CD14-positive monocyte (primary cell): ENCODE measurements around the gene SCN4A. TPM values are rescaled to one million over a fixed set of nuclear protein-coding genes. Genes with fewer than 3 reads are reported as not detected.
A peak's percentile ranks its signal among the peaks of the same experiment; 100 is the strongest.
"Not testable (repeated sequence)": the region's sequence is repeated elsewhere in the genome, so short reads cannot be mapped to it uniquely, and the experiment has no call there.

Experiments used
- DNase-seq, 3 donors: peaks; one replicate each; pipeline ENCODE4 v3.0.0-alpha.2; 2011 to 2022
- H2AFZ ChIP-seq: 2 replicates; pipeline ENCODE4 v1.6.0; 2012; ENCODE audit warnings: mild to moderate bottlenecking, low read depth, low read length, inconsistent platforms; ENCODE audit not compliant: insufficient read depth, poor library complexity, severe bottlenecking
- H3K27ac ChIP-seq, 2 donors: 1 replicate in 1 of 2; 2 replicates in 1 of 2; pipeline ENCODE4 v1.5.1; 2012 to 2013; ENCODE audit warnings: low read length in 2 of 2, control low read depth in 1 of 2, inconsistent platforms in 1 of 2, low read depth in 1 of 2, mild to moderate bottlenecking in 1 of 2
- H3K27me3 ChIP-seq, 2 donors: one replicate each; pipeline versions ENCODE4 v1.6.0 to v1.6.1; 2011 to 2013; ENCODE audit warnings: low read length in 2 of 2; ENCODE audit not compliant: control insufficient read depth in 2 of 2, insufficient read depth in 2 of 2
- H3K36me3 ChIP-seq, 2 donors: replicated peaks in 1 of 2; 1 replicate in 1 of 2; 2 replicates in 1 of 2; pipeline versions ENCODE4 v1.5.1 to v1.6.1; 2012 to 2013; ENCODE audit warnings: low read length in 2 of 2, control low read depth in 1 of 2, inconsistent platforms in 1 of 2, mild to moderate bottlenecking in 1 of 2; ENCODE audit not compliant: insufficient read depth in 2 of 2, control insufficient read depth in 1 of 2
- H3K4me1 ChIP-seq, 2 donors: 1 replicate in 1 of 2; 2 replicates in 1 of 2; pipeline versions ENCODE4 v1.5.1 to v1.6.1; 2012 to 2013; ENCODE audit warnings: low read length in 2 of 2, control low read depth in 1 of 2, inconsistent platforms in 1 of 2, mild to moderate bottlenecking in 1 of 2, moderate library complexity in 1 of 2; ENCODE audit not compliant: insufficient read depth in 2 of 2, control insufficient read depth in 1 of 2
- H3K4me2 ChIP-seq: replicated peaks from 2 replicates; pipeline ENCODE3; 2012; ENCODE audit warnings: low read length, moderate library complexity, mild to moderate bottlenecking; ENCODE audit not compliant: poor library complexity, severe bottlenecking; ENCODE audit errors: extremely low read depth
- H3K4me3 ChIP-seq, 3 experiments: fragments of 200-600 bp in 1 of 3; sonication (generic) in 1 of 3; replicated peaks in 1 of 3; 1 replicate in 2 of 3; 2 replicates in 1 of 3; pipeline ENCODE4 v1.5.1; 2011 to 2013; ENCODE audit warnings: low read length in 3 of 3, mild to moderate bottlenecking in 3 of 3, control low read depth in 2 of 3, low read depth in 2 of 3, inconsistent platforms in 1 of 3, moderate library complexity in 1 of 3
- H3K79me2 ChIP-seq: 2 replicates; pipeline ENCODE4 v1.6.0; 2012; ENCODE audit warnings: mild to moderate bottlenecking, control low read depth, inconsistent platforms, low read length, moderate library complexity; ENCODE audit not compliant: insufficient read depth
- H3K9ac ChIP-seq: 2 replicates; pipeline ENCODE4 v1.6.0; 2017; ENCODE audit warnings: low read length, mild to moderate bottlenecking; ENCODE audit not compliant: insufficient read depth, poor library complexity, severe bottlenecking
- H3K9me3 ChIP-seq, 2 donors: replicated peaks in 1 of 2; 1 replicate in 1 of 2; 2 replicates in 1 of 2; pipeline versions ENCODE4 v1.5.1 to v1.6.1; 2012 to 2013; ENCODE audit warnings: low read length in 2 of 2, control low read depth in 1 of 2; ENCODE audit not compliant: control insufficient read depth in 1 of 2, insufficient read depth in 1 of 2
- H4K20me1 ChIP-seq: 2 replicates; pipeline ENCODE4 v1.6.0; 2012; ENCODE audit warnings: mild to moderate bottlenecking, low read length, control low read depth, moderate library complexity; ENCODE audit not compliant: insufficient read depth
- H3K27ac Mint-ChIP-seq, 7 donors: one replicate each; pipeline ENCODE4 v1.8.0; 2020; ENCODE audit warnings: mild to moderate bottlenecking in 7 of 7, mixed read lengths in 7 of 7, moderate library complexity in 6 of 7, inconsistent platforms in 2 of 7
- H3K27me3 Mint-ChIP-seq, 3 donors: one replicate each; pipeline ENCODE4 v1.8.0; 2021 to 2022; ENCODE audit warnings: low read depth in 3 of 3, mild to moderate bottlenecking in 3 of 3, mixed read lengths in 3 of 3, moderate library complexity in 3 of 3, inconsistent platforms in 1 of 3
- H3K36me3 Mint-ChIP-seq, 2 donors: one replicate each; pipeline ENCODE4 v1.8.0; 2020; ENCODE audit warnings: mixed read lengths in 2 of 2, inconsistent platforms in 1 of 2, mild to moderate bottlenecking in 1 of 2
- H3K4me1 Mint-ChIP-seq: one replicate; pipeline ENCODE4 v1.8.0; 2020; ENCODE audit warnings: mild to moderate bottlenecking, mixed read lengths
- H3K4me3 Mint-ChIP-seq, 2 donors: one replicate each; pipeline ENCODE4 v1.8.0; 2020; ENCODE audit warnings: mild to moderate bottlenecking in 2 of 2, mixed read lengths in 2 of 2, moderate library complexity in 1 of 2
- H3K9me3 Mint-ChIP-seq, 7 donors: one replicate each; pipeline ENCODE4 v1.8.0; 2020 to 2022; ENCODE audit warnings: mixed read lengths in 7 of 7, mild to moderate bottlenecking in 6 of 7, moderate library complexity in 6 of 7, inconsistent platforms in 2 of 7
- WGBS: methylation state at CpG from one replicate; pipeline ENCODE4 v1.1.5; 2013; ENCODE audit warnings: missing lambda C conversion rate; ENCODE audit not compliant: insufficient coverage; 5-methylcytosine and 5-hydroxymethylcytosine counted together
- intact Hi-C, 2 donors: fragments of 100-400 bp; cut with micrococcal nuclease; formaldehyde crosslinking; loops; one replicate each; pipeline versions ENCODE4 v1.15.0 to v1.15.1; 2023
- polyA plus RNA-seq, 3 donors: library from polyadenylated mRNA; depleted of rRNA in 1 of 3; unstranded in 2 of 3; stranded (reverse) in 1 of 3; fragments of 300-500 nt in 2 of 3; fragments of >200 nt in 1 of 3; fragmentation: Illumina TruSeq in 2 of 3; gene quantifications; 1 replicate in 2 of 3; 2 replicates in 1 of 3; pipeline ENCODE4 v1.2.3, GENCODE V29; 2012 to 2021
- TF ChIP-seq, protein P1 (sequence below): fragments of 200-600 bp; IDR thresholded peaks from one replicate; pipeline ENCODE4 v1.8.0; 2022; ENCODE audit warnings: antibody characterized with exemption, mild to moderate bottlenecking

The SCN4A gene
- polyA plus RNA-seq, 3 donors: not detected

DNA sequence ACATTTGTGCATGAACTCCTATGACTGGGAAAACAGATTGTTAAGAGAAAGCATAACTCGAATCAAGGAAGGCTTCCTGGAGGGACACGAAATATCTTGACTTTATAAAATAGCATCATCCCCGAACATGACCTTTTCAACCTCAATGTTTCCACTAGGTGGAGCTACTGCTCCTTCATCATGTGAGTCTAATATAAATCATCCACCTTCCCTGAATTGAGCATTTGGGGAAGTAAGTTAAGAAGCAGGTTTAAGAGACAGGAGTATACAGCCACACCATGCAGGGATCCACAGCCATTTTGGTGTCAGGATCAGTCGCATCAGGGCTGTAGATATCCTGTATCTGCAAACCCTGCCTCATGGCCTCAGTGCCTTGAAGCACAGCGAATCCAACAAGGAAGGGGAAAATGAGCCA, 68.9 kb downstream of the SCN4A start:
- H3K27ac ChIP-seq: not testable (repeated sequence)

DNA sequence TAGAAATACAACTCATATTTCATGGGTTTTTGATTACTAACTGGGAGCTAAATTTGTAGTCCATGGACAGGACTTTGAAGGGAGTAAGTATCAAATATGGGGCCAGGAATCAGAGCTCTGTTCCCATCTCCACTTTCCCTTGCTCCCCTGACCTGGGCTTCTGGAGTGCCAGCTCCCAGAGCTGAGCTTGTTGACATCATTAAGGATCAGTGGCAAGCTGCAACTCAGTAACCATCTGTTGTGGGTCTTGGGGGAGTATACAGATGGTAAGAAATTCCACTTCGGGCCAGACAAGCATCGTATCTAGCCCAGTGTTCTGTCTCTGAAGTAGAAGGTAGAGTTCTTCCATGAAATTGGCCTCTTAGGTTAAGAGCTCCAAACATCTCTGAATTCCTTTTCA, 70.7 kb downstream of the SCN4A start:
- H3K4me1 Mint-ChIP-seq, H2AFZ ChIP-seq, H3K36me3 ChIP-seq, H3K9me3 Mint-ChIP-seq, H3K9me3 ChIP-seq, H3K4me3 Mint-ChIP-seq, H3K27ac Mint-ChIP-seq, H3K36me3 Mint-ChIP-seq, H3K27me3 ChIP-seq, H3K4me2 ChIP-seq, H3K9ac ChIP-seq, H3K27me3 Mint-ChIP-seq, H3K4me1 ChIP-seq, H3K79me2 ChIP-seq, H4K20me1 ChIP-seq, DNase-seq, H3K27ac ChIP-seq, H3K4me3 ChIP-seq: not testable (repeated sequence)
- intact Hi-C loops: loop anchor here in 1 of 2 donors (5.0 kb wide), 1 partner anchor 45 kb away; no protein-coding TSS in a partner anchor
- 90% methylated on average over 2 of the region's 2 CpGs for WGBS

More for the DNA sequence above, 68.9 kb downstream of the SCN4A start:
- H3K36me3 ChIP-seq, H3K27me3 ChIP-seq, H3K27me3 Mint-ChIP-seq, H3K4me3 Mint-ChIP-seq, H3K9me3 Mint-ChIP-seq, H4K20me1 ChIP-seq, H3K4me1 Mint-ChIP-seq, H3K36me3 Mint-ChIP-seq, H3K4me1 ChIP-seq, H3K79me2 ChIP-seq, H2AFZ ChIP-seq, H3K9me3 ChIP-seq, H3K9ac ChIP-seq, H3K4me3 ChIP-seq, H3K4me2 ChIP-seq: not testable (repeated sequence)
- peak; percentile 6 to 31 (median 13) for DNase-seq
- intact Hi-C loops: loop anchor here in 1 of 2 donors (5.0 kb wide), 1 partner anchor 44 kb away; no protein-coding TSS in a partner anchor
- 50% methylated on average over 2 of the region's 5 CpGs for WGBS
- TF ChIP-seq, protein P1, sequence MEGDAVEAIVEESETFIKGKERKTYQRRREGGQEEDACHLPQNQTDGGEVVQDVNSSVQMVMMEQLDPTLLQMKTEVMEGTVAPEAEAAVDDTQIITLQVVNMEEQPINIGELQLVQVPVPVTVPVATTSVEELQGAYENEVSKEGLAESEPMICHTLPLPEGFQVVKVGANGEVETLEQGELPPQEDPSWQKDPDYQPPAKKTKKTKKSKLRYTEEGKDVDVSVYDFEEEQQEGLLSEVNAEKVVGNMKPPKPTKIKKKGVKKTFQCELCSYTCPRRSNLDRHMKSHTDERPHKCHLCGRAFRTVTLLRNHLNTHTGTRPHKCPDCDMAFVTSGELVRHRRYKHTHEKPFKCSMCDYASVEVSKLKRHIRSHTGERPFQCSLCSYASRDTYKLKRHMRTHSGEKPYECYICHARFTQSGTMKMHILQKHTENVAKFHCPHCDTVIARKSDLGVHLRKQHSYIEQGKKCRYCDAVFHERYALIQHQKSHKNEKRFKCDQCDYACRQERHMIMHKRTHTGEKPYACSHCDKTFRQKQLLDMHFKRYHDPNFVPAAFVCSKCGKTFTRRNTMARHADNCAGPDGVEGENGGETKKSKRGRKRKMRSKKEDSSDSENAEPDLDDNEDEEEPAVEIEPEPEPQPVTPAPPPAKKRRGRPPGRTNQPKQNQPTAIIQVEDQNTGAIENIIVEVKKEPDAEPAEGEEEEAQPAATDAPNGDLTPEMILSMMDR: peak; percentile 61
- peak overlapping the region in 1 of 7 donors; percentile 35 for H3K27ac Mint-ChIP-seq

DNA sequence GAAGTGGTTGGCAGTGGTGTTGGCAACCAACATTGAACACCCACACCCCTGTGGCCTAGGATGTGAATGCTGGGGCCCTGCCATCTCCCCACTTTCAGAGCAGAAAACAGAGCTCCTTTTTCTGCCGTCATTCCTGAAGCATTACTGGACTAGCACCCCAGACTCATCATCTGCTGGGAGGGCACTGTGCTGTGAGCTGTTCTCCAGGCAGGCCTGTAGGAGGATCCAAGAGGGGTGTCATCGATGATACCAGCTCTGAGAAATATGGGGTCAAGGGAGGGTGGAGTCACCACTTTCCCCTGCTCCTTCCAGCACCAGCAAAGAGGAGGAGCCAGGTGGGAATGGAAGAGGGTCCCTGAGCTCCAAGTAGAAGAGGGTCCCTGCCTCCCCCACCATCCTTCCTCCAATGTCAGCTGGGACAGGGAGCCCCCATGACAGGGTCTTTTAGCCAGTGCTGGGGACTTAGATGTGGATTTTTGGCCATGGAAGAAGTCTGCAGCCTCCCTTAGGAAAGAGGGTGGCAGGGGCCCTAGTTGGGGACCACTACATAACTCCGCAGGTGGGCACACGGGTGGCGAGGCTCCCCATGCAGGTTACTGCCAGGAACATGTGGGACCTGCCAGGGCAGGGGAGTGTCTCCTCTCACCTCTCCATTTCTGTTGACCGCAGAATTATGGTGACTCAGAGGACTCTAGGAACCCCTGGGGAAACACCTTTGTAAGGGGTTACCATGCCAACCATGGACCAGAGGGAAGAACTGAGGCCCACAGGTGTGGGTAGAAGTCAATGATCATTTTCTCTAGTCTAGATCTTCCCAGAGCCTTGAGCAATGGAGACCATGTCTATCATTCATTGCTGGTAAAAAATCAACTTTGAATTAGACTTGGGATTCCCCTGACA, 73.6 kb downstream of the SCN4A start:
- H3K27ac Mint-ChIP-seq: not testable (repeated sequence)

More for the DNA sequence above, 73.6 kb downstream of the SCN4A start:
- H3K36me3 ChIP-seq, H3K9ac ChIP-seq, H3K27me3 ChIP-seq, H3K4me2 ChIP-seq, H3K27ac ChIP-seq, H3K27me3 Mint-ChIP-seq, H3K4me3 Mint-ChIP-seq, H3K4me1 ChIP-seq, H3K9me3 Mint-ChIP-seq, intact Hi-C loops, H2AFZ ChIP-seq, H4K20me1 ChIP-seq, H3K79me2 ChIP-seq, H3K4me3 ChIP-seq, DNase-seq, H3K36me3 Mint-ChIP-seq, H3K9me3 ChIP-seq, H3K4me1 Mint-ChIP-seq: not testable (repeated sequence)
- 100% methylated on average over 1 of the region's 6 CpGs for WGBS
